Pons (tissue), 1 donor: ENCODE results near the gene SH3BP4.
"Not testable (repeated sequence)": the region's sequence is repeated elsewhere in the genome, so short reads cannot be mapped to it uniquely, and the experiment has no call there.

Source experiments
- DNase-seq: peaks from one replicate; pipeline ENCODE4 v3.0.0-alpha.2; 2016; ENCODE audit warnings: low spot score

The SH3BP4 gene

DNA sequence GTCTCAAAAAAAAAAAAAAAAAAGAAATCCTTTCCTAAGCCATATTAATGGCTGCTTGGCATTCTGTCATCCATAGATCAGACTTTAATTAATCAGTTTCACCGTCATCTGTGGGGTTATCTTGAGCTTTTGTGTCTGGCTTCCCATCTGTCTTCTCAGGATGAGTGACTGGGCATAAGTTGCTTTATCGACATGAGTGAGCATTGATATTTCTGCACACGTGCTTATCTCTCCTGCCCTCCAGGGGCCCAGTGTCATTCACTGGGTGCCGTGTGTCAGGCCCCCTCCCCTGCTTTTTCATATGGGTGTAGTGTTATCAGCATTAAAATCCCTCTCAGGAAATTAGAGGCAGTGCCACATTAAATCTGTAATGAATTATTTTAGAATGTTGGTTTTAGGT, 65.6 kb downstream of the SH3BP4 start:
- no peak for DNase-seq

DNA sequence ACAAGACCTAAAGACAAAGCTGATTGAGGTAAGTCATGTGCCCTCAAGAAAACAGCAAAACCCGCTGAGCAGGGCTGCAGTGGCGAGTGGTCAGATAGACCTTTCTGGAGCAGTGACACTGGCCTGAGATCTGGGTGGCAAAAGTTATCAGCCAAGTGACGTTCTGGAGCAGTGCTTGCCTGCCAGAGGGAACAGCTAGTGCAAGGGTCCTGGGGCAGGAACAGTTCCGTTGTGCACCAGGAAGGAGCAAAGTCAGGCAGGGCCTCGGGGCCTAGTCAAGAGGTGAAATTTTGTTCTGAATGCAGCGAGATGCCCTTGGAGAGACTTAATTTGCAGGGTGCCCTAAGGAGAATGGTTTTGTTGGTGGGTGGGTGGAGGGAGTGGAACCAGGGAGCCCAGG, 67.0 kb downstream of the SH3BP4 start:
- DNase-seq, result no peak

DNA sequence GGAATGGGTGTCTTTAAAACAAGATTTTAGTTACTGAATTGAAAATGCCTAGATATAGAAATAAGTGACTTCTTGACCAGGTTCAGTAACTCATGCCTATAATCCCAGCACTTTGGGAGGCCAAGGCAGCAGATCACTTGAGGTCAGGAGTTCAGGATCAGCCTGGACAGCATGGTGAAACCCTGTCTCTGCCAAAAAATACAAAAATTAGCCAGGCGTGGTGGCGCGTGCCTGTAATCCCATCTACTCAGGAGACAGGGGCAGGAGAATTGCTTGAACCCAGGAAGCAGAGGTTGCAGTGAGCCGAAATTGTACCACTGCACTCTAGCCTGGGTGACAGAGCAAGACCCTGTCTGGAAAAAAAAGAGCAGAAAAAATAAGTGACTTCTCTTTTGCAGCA, 68.3 kb downstream of the SH3BP4 start:
- DNase-seq, result not testable (repeated sequence)

DNA sequence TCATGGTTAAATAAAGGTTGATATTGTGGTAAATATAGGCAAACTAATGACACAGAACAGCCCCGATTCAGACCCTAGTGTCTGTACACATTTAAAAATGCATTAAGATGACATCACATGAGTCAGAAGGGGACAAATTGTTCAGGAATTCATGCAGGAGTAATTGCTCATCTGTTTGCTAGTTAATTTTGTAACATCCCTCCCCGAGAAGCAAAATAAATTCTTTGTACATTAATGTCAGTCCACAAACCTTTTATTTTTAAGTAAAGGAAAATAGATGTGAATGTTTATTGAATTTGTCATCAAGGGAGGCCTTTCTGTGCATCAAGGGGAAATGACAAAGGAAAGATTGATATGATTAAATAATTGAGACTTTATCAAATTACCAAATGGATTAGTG, 69.9 kb downstream of the SH3BP4 start:
- no peak for DNase-seq

DNA sequence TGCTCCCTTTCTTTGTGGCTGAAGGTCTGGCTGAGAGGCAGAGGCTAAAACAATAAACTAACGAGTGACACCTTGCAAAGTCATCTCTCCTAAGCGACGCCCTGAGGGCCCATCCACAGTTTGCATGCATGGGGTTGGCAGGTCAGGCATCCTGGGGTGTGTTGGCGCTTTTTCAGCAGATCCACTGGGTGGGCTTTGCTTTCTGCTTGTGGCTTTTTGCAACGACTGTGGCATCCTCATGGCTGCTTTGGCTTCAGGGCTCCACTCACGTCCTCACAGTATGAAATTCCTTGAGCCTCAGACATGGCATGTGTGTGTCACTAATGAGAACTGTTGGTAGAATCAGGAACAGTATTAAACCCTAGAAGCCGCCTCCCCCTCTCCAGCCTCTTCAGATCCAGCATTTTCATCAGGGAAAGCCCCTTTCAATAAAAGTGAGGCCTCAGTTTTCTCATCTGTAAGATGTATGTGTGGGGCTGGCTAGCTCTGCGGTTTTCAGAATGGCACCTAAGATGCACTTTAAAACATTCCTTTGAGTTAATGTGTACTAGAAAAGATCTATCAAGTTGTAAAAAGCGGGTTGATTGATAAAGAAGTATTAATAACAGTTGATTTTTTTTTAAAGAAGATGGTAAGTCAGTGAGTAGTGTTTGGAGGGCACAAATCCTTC, 72.5 kb downstream of the SH3BP4 start:
- DNase-seq, result no peak

DNA sequence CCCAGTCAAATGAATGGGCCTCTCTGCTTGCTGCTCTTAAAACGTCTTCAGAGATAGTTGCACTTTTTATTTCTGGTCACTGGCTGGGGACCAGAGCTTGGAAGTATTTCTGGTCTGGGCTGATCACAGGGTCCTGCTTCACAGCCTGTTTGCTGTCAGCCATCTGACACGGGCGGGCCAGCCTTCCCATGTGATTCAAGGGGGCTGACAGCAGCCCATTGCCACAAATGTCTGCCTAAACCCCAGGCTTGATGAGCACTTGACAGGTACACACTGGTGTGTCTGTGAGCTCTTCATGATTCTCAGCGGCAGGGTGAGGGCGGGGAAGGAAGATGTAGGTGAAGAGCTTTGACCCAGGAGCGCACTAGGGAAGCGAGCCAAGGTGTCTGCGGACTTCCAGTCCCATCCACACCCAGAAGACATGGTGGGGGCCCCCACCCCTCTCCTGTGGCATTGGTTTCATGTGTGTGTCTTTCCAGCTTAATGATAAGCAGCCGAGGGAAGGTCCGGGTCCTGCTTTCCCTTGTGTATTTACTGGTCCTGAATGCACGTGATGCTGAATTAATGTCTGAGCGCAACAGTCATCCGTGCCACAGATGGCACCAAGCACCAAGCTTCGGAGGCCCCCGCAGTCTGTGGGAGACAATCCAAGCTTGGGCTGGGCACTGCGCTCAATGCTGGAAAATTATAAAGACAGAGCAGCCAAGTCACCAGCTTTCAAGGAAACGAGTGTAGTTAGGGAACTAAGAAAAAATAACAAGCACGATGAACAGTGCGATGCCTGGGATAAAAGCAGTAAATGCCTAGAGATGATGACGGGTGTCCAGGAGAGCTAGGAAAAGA, 73.3 kb downstream of the SH3BP4 start:
- peak; percentile 35 for DNase-seq

DNA sequence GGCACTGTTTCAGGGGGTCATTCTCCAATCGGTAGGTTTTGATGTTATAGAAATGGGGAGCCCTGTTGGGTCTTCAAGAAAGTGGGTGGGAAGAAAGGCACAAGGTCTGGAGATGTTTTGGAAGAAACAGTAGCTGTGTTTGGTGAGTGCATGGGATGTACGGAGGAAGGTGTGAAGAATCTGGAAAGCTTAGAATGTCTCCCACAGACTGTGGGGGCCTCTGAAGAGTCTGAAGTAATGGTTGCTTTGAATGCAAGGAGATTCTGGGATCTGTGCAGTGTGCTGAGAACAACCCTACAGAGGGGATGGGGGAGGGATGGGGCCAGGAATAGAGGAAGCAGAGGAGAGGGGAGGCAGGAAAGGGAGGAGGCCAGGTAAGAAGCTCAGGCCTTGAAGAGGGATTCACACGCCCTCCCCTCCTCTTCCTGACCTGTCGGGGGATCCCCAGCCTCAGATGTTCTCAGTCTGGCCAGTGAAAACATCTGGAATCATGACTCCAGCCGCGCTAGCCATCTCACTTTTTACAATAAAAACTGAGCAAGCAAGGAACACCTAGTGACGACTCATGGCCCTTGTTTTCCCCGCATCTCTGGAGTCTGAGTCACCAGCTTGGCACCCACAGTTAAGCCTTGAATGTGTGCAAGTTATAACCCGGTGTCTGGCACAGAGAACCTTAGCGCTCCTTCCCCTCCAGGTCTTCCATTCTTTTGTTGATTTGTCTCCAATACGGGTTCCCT, 74.2 kb downstream of the SH3BP4 start:
- DNase-seq, result no peak

DNA sequence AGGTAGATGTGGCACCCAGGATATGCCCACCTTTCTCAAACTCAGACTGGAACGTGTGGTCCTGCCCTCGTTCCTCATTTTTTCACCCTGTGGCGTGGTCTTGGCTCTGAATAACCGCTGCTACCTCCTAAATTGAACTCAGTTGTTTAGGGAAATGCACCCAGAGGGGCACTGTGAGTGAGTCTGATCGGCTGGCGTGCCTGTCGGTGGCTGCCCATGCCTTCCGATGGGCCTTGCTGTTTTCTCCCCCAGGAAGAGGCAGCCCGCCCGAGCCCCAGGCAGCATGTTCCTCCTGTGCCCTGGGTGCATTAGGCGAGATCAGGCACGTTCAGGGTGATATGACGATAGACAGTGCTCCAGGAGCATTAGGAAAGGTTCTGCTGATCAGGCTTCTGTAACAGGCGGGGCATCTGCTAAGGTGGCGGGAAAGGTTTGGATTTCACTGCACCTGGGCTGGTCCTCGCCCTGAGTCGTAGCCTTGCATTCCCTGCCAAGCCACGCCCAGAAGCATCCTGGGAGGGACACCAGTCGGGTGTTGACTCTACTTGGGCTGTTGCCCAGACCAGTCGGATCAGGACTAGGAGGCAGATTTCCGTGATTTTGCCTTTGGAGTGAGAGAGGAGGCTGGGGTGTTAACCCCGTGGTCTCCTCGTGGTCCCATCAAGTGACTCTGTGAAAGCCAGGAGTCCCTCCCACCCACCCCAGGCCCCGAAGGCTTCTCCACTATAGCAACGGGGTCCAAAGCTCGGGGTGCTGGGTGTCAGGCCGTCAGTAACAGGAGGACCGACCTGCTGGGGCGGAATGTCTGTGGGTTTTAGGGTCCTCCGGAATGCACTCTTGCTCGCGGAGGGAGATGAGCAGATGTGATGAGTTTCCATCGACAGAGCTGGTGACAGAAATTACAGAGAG, 75.1 kb downstream of the SH3BP4 start:
- DNase-seq, result peak; percentile 41

DNA sequence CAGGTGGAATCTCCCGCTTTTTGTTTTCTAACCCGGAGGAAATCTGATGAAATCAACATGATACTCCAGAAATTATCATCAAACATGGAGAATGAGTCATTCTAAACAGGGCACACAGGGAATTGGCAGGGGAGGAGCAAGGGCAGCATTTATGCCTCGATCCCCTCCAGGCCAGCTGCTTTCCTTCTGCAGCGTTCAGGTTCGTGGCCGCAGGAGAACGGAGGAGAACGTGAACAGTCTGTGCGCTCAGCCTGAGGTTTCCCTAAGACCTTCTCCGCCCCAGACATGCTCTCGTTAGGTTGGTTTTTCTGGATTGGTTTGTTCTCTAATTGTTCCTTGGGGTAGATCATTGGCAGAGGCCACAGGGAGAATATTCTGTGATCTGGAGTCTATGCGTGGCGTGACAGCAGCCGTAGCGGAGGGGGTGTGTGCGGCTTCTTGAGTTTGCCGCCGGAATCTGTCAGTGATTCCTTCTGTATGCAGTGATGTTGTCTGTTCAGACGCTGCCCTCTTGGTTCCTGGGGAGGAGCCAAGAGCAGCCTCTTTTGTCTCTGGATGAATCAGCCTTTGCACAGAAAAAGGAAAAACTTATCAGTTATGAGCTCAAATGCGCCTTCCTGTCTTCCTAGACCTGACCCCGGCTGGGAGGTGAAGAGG, 75.9 kb downstream of the SH3BP4 start:
- DNase-seq, result peak; percentile 64

DNA sequence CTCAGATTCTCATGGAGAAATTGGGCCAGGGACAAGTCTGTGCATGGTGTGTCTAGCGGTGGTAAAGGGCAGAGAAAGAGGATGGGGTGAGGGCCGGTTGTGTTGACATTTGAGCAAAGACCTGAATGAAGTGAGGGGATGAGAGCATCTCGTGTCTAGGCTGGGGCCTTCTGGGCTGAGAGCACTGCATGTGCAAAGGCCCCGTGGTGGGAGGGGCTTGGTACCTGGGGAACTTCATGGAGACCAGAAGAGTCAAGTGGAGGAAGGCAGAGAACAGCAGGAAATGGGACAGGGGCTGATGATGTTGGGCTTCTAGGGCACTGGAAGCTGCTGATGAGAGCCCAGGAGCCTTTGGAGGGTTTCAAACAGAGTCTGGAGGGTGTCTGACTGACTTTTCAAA, 76.8 kb downstream of the SH3BP4 start:
- no peak for DNase-seq

DNA sequence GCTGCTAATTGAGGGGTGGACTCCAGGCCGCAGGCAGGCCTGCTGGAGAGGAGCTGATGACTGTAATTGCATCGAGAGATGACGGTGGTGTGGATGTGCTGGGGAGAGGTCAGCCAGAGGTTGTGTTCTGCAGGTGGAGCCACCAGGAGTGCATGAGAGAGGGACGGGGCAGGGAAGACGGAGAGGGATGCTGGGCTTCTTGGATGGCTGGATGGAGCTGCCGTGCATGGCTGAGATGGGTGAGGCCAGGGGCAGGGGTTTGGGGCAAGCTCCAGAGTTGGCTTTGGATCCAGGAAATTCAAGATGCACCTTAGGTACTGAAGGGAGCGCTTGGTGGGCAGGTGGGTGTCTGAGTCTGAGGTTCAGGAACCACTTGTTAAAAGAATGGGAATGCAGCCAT, 77.2 kb downstream of the SH3BP4 start:
- DNase-seq, result no peak

DNA sequence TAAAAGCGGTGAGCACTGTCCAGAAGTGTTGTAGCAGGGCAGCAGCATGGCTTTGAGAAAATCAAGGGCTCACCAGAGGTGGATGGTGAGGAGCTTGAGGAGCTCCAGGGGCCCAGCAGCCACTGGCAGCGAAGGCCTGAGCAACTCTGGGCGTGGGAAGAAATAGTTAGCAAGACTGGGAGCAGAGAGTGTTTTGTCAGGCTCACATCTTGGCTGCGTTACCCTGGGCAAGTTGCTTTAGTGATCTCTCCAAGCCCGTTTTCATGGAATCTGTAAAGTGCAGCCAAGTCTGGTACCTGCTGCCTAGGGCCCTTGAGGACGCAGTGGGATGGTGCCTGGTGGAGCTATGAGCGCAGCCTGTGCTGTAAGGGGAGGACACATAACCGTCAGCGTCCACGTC, 78.3 kb downstream of the SH3BP4 start:
- no peak for DNase-seq

DNA sequence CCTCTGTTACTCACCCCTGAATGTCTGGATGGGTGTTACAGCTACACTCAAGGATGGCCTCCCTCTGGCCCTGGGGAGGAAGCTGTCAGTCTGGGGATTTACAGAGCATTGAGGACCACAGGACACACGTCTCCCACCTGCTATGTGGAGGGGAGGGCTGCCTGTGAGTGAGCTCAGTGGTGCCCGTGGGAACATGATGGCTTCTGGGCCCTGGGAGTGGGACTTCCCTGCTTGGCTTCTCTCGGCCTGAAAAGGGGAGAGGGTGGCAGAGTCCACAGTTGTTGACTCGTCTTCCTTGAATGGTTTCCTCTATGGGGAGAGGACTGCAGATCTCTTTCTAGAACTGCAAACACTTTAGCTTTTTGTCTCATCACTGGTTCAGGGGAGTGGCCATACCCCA, 79.1 kb downstream of the SH3BP4 start:
- no peak for DNase-seq

DNA sequence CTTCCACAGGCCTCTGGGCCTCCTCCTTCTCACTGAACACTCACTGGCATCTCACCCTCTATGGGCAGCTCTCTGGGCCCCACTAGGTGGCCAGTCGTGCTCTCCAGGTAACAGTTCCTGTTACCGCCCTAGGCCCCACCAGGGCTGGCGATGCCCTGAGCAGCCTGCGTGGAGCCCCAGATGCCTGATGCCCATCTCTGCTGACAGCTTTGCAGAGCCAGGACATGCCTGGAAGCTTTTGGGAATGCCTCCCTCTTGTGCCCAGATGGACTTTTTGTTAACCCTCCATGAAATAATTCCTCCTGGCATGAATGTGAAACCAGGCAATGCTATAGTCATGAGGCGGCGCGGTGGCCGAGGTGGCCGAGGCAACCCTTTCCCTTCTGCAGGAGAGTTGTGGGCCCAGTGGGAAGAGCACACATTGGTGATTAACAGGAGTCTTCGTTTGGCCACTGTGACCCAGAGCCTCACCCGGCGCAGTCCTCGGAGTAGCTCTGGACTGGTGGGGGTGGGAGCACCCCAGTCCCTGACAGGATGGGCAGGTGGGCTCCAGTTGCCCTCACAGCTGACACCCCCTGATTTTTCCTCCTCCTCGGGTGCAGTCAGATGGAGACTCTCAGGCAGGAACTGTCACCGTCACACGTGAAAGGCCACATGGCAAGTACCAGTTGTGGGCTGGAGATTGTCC, 80.0 kb downstream of the SH3BP4 start:
- no peak for DNase-seq

DNA sequence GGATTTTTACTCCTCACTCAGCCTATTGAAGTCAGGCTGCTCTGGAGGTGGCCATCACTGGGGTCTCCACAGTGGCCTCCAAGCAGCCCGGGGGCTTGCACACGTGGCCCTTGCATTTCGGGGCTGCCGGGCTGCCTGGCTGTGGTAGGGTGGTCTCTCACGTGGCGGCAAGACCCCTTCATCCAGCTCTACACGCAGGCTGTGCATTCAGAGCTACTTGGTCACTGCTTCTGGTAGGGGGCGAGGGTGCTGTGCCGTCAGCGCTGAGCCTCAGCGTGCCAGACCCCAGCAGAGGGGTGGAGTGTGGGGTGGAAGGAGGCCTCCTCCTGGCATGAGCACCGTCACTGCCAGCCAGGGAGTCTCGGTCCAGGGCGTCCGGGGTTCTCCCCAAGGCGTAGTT, 80.6 kb downstream of the SH3BP4 start:
- DNase-seq, result no peak

DNA sequence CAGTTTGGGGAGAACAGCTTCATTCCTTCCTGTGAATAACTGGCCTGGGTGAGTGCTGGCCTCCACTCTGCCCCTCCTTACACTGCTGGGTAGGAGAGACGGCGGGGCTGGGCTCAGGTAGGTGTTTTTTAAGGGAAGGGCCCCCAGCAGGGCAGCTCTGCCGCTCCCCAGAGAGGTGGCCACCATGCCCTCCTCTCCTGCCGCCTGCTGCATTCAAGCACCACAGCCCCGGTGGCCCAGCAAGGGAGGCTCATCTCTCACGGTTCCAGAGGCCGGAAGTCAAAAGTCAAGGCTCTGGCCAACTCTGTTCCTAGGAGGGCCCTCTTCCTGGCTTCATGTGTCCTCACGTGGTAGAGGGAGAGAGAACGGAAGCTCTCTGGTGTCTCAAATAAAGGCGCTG, 81.1 kb downstream of the SH3BP4 start:
- DNase-seq, result no peak

DNA sequence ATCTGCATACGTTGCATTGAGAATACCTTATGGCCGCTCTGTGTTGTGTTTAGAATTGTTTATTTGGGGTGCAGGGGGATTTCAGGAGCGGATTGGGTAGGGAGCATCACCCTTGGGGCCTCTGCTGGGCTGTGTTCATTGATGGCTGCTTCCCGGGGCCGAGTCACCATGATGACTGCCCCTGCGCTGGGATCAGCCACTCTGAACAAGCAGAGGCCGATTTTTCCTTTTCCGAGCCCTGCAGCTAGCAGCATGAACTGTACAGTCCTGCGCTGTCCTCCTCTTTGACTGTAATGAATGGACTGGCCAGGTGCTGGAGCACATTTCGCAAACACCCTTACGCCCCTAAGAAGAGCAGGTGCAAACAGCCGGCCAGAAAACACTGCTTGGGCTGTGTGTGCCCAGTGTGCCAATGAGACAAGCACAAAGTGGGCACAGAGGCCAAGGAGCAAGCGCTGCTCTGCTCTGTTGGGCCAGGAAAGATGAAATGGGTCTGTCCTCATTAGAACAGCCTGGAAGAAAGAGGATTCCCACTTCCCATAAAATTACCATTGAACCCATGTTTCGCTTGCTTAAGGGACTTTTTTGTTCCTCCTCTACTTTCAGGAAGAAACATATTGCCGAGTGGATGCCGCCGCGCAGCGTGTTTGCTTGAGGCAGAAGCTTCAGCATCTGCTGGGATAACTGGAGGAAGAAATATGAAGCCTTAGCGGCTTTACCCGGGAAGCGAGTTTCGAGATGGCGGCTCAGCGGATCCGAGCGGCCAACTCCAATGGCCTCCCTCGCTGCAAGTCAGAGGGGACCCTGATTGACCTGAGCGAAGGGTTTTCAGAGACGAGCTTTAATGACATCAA, 82.7 kb downstream of the SH3BP4 start:
- DNase-seq, result peak; percentile 24

DNA sequence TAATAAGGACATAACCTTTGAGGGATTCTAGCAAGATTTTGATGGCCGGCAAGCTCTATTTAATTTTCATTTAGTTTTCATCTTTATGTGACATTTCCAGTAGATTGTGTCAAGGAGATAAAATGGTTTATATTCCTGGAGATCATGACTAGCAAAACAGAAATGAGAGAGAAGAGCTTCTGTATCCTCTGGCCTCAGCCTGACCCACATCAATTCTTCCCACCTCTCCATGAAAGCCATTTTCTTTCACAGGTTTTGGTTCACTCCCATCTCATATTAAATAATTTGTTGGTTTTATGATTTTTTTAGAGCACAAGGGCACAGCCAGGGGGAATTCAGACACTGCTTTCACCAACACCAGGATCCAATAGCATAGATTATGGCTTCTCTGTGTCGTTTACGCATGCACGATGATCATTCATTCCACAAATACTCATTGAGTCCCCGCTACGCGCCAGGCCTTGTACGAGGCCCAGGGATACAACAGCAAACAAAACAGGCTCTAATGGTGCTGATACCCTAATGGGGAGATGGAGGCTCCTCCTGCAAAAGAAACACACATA, 85.9 kb downstream of the SH3BP4 start:
- no peak for DNase-seq

DNA sequence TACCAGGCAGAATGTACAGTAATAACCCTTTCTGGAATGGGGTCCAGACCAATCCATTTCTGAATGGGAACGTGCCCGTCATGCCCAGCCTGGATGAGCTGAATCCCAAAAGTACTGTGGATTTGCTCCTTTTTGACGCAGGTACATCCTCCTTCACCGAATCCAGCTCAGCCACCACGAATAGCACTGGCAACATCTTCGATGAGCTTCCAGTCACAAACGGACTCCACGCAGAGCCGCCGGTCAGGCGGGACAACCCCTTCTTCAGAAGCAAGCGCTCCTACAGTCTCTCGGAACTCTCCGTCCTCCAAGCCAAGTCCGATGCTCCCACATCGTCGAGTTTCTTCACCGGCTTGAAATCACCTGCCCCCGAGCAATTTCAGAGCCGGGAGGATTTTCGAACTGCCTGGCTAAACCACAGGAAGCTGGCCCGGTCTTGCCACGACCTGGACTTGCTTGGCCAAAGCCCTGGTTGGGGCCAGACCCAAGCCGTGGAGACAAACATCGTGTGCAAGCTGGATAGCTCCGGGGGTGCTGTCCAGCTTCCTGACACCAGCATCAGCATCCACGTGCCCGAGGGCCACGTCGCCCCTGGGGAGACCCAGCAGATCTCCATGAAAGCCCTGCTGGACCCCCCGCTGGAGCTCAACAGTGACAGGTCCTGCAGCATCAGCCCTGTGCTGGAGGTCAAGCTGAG, 89.6 kb downstream of the SH3BP4 start:
- DNase-seq, result no peak
